ENCODE data around the gene CPSF4L. TPM values are rescaled to one million over a fixed set of nuclear protein-coding genes. Genes with fewer than 3 reads are reported as not detected.

CPSF4L gene
- total RNA-seq, 1 donor from 2014 or later: not detected

DNA sequence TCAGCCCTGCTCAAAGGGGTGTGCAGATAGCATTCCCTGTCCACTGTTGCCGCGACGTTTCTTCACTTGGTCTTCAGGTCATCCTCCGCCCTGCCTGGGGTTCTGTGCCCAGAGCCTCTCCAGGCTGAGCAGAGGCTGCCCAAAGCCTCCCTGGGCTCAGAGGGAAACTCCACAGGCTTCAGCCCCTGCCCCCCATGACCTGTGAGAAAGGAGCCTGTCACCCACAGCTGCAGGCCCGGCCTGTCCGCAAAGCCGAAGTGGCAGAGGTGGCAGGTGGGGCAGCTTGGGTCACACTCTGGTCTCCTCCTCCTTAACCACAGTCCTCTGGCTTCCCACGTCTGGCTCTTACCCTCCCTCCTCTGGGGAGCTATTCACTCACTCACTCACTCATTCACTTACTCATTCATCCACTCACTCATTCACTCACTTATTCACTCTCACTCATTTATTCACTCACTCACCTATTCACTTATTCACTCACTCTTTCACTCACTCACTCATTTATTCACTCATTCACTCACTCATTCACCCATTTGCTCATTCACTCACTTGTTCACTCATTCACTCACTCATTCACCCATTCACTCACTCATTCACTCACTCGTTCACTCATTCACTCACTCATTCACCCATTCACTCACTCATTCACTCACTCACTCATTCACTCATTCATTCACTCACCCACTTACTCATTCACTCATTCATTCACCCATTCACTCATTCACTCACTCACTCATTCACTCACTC lies 7.1 kb upstream of the CPSF4L start:
- Mint-ChIP-seq H3K4me1 (ENCODE audit: low read depth, unreplicated experiment) (no peaks in the 10 kb centered on the region), H3K4me3 (ENCODE audit: unreplicated experiment) (no peak overlapping the region), H3K27me3 (ENCODE audit: low read depth, unreplicated experiment) (peaks cover 7% of the 10 kb centered on the region), H3K9me3 (ENCODE audit: unreplicated experiment) (no peaks in the 10 kb centered on the region), H3K27ac (ENCODE audit: unreplicated experiment) (no peak overlapping the region), H3K36me3 (ENCODE audit: low read depth, unreplicated experiment) (no peaks in the 10 kb centered on the region)
- Histone ChIP-seq H3K4me1 (ENCODE audit: insufficient read depth, low read length) (no peaks in the 10 kb centered on the region), H2AFZ (ENCODE audit: low read depth, low read length) (no peak overlapping the region), H3K4me2 (ENCODE audit: low read length) (no peak overlapping the region), H3K27me3 (ENCODE audit: insufficient read depth, low read length) (no peaks in the 10 kb centered on the region), H3K9ac (ENCODE audit: low read length) (no peak overlapping the region), H3K79me2 (ENCODE audit: insufficient read depth, low read length) (no peaks in the 10 kb centered on the region), H4K20me1 (ENCODE audit: insufficient read depth, low read length) (no peaks in the 10 kb centered on the region), H3K36me3 (ENCODE audit: insufficient read depth, low read length) (no peaks in the 10 kb centered on the region), H3K27ac (ENCODE audit: low read depth, low read length) (no peak overlapping the region), H3K9me3 (ENCODE audit: insufficient read depth, low read depth, low read length) (no peaks in the 10 kb centered on the region), H3K4me3 (ENCODE audit: insufficient read depth, low read depth, low read length) (no peak overlapping the region)
- DNase-seq (ENCODE audit: low read depth) (no peak), FAIRE-seq (no peak)
- TF ChIP-seq EZH2 (IDR thresholded peaks at IDR 0.05; ENCODE audit: insufficient read depth, low read length): no peak
- TF ChIP-seq, protein P1, sequence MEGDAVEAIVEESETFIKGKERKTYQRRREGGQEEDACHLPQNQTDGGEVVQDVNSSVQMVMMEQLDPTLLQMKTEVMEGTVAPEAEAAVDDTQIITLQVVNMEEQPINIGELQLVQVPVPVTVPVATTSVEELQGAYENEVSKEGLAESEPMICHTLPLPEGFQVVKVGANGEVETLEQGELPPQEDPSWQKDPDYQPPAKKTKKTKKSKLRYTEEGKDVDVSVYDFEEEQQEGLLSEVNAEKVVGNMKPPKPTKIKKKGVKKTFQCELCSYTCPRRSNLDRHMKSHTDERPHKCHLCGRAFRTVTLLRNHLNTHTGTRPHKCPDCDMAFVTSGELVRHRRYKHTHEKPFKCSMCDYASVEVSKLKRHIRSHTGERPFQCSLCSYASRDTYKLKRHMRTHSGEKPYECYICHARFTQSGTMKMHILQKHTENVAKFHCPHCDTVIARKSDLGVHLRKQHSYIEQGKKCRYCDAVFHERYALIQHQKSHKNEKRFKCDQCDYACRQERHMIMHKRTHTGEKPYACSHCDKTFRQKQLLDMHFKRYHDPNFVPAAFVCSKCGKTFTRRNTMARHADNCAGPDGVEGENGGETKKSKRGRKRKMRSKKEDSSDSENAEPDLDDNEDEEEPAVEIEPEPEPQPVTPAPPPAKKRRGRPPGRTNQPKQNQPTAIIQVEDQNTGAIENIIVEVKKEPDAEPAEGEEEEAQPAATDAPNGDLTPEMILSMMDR (IDR thresholded peaks at IDR 0.05; ENCODE audit: insufficient read depth, low read depth, low read length): no peak

DNA sequence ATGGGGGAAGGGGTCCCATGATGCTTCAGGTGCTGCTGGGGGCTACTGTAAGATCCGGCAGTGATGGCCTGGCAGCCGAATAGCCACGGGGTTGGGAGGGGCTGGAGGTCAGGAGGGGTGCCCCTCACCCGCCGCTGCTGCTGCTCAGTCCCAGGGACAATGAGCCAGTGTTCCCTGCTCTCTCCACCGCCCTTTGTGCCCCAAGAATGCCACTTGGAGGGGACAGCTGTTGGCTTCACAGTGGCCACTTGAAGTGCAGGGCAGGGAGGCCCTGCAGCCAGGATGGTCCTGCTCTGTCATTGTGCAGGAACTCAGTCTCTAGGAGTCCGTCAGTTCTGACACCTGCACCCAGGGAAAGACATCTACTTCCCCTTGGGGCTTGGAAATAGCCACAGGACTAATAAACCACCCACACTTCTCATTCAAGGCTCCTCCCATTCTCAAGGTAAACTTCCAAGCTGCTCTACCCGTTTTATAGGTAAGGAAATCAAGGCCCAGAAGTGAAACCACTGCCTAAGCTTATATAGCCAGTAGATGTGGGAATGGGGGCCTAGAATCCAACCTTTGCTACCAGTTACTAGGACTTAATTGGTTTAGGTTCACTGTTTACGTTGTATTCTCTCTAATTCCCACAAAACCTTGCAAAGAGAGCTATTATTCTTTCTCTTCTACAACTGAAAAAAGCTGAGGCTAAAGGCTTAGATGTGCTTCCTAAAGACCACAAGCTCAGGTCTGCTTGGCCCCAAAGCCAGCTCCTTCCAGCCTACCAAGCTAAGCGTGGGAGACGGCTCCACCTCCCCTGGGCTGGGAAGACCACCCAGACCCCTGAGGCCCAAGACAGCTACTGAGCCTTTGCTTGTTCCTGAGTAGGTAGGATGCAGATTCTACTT lies 6.2 kb upstream of the CPSF4L start:
- Histone ChIP-seq H3K9ac (ENCODE audit: low read length) (no peak overlapping the region), H3K79me2 (ENCODE audit: insufficient read depth, low read length) (no peaks in the 10 kb centered on the region), H3K4me2 (ENCODE audit: low read length) (no peak overlapping the region), H3K27ac (ENCODE audit: low read depth, low read length) (no peak overlapping the region), H3K9me3 (ENCODE audit: insufficient read depth, low read depth, low read length) (no peaks in the 10 kb centered on the region), H3K36me3 (ENCODE audit: insufficient read depth, low read length) (no peaks in the 10 kb centered on the region), H3K4me1 (ENCODE audit: insufficient read depth, low read length) (peaks cover 3% of the 10 kb centered on the region), H2AFZ (ENCODE audit: low read depth, low read length) (no peak overlapping the region), H3K4me3 (ENCODE audit: insufficient read depth, low read depth, low read length) (no peak overlapping the region), H3K27me3 (ENCODE audit: insufficient read depth, low read length) (no peaks in the 10 kb centered on the region), H4K20me1 (ENCODE audit: insufficient read depth, low read length) (no peaks in the 10 kb centered on the region)
- Mint-ChIP-seq H3K36me3 (ENCODE audit: low read depth, unreplicated experiment) (no peaks in the 10 kb centered on the region), H3K4me3 (ENCODE audit: unreplicated experiment) (no peak overlapping the region), H3K27me3 (ENCODE audit: low read depth, unreplicated experiment) (peaks cover 11% of the 10 kb centered on the region), H3K4me1 (ENCODE audit: low read depth, unreplicated experiment) (no peaks in the 10 kb centered on the region), H3K27ac (ENCODE audit: unreplicated experiment) (no peak overlapping the region), H3K9me3 (ENCODE audit: unreplicated experiment) (no peaks in the 10 kb centered on the region)
- DNase-seq (ENCODE audit: low read depth): no peak
- no peak for FAIRE-seq
- TF ChIP-seq EZH2 (IDR thresholded peaks at IDR 0.05; ENCODE audit: insufficient read depth, low read length): no peak
- TF ChIP-seq, protein P1 (IDR thresholded peaks at IDR 0.05; ENCODE audit: insufficient read depth, low read depth, low read length): no peak

All from astrocyte (in vitro differentiated cells and primary cell).